ENCODE measurements around the gene LMCD1. TPM values are rescaled to one million over a fixed set of nuclear protein-coding genes. Genes with fewer than 3 reads are reported as not detected.

LMCD1 gene
- total RNA-seq, 1 experiment from 2014 or later, result 23.9 TPM

DNA sequence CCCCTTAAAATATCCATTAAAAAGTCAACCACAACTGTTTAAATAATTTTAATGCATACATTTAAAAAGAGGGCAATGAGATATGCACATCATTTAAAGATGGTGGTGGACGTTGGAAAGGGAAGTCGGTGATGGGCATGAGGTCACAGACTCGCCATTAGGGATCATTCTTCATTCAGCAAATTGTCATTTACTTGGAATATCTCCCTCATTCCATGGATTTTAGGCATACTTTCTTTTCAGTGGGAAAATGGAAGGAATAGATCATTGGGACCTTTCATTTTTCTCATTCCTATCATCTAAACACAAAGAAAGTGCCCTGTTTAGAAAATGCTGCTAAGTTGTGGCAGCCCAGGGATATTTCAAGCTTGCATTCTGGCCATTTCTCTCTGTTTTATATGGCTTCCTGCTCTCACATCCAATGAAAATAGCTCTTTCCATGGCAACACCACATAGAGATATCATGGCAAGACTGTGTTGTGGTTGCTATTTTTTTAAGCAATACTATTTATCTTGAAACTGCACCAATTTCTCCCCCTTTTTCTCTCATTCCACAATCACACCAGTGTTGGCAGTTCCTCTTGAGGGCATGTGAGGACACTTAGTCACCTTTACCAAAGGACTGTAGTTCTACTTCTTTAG lies 40.7 kb upstream of the LMCD1 start:
- Mint-ChIP-seq H3K4me1 (ENCODE audit: low read depth, unreplicated experiment) (peaks cover 8% of the 10 kb centered on the region), H3K36me3 (ENCODE audit: insufficient read depth, unreplicated experiment) (no peaks in the 10 kb centered on the region), H3K4me3 (ENCODE audit: unreplicated experiment) (no peak overlapping the region), H3K9me3 (ENCODE audit: unreplicated experiment) (no peaks in the 10 kb centered on the region), H3K27me3 (ENCODE audit: insufficient read depth, unreplicated experiment) (no peaks in the 10 kb centered on the region), H3K27ac (ENCODE audit: unreplicated experiment) (no peak overlapping the region)
- BruUV-seq (replicated peaks), result no TSS peak
- H3K4me1 ChIP-seq, result peaks cover 12% of the 10 kb centered on the region; the same call in 1 of the 2 replicates
- intact Hi-C loops (cut with micrococcal nuclease; ENCODE audit: unreplicated experiment), result no loop called here
- H3K36me3 ChIP-seq (ENCODE audit: control insufficient read depth, insufficient read depth, low read length), result no peaks in the 10 kb centered on the region
- H3K27me3 ChIP-seq (replicated peaks; ENCODE audit: control insufficient read depth, insufficient read depth, low read length), result no peaks in the 10 kb centered on the region
- TF ChIP-seq, protein P1, sequence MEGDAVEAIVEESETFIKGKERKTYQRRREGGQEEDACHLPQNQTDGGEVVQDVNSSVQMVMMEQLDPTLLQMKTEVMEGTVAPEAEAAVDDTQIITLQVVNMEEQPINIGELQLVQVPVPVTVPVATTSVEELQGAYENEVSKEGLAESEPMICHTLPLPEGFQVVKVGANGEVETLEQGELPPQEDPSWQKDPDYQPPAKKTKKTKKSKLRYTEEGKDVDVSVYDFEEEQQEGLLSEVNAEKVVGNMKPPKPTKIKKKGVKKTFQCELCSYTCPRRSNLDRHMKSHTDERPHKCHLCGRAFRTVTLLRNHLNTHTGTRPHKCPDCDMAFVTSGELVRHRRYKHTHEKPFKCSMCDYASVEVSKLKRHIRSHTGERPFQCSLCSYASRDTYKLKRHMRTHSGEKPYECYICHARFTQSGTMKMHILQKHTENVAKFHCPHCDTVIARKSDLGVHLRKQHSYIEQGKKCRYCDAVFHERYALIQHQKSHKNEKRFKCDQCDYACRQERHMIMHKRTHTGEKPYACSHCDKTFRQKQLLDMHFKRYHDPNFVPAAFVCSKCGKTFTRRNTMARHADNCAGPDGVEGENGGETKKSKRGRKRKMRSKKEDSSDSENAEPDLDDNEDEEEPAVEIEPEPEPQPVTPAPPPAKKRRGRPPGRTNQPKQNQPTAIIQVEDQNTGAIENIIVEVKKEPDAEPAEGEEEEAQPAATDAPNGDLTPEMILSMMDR (IDR thresholded peaks at IDR 0.05; ENCODE audit: insufficient read depth in 1 of 2, low read depth in 1 of 2, low read length in 1 of 2, severe bottlenecking in 1 of 2, unreplicated experiment in 1 of 2), result no peak
- POLR2A ChIA-PET, result no interaction called here
- H3K9me3 ChIP-seq, result no peaks in the 10 kb centered on the region
- no peak overlapping the region for H3K4me3 ChIP-seq (ENCODE audit: low read depth, low read length)
- DNase-seq, result no peak
- CTCF ChIA-PET, result no interaction called here

DNA sequence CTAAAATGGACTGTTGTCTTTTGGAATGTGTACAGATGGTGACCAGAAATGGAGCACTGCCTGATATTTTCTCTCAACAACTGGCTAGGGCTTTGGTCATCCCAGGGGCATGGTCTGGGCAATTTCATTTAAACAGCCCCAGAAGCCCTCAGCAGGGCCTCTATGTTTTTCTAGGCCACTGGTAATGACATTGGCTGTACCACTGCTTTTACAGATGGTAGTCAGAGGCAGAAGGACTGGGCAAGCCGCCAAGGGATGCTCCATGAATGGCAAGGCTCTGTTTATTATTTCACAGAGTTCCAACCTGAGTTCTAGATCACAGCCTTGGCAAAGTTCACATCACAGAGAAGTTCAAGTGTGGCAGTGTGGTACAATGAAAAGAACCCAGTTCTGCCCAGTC lies 37.0 kb upstream of the LMCD1 start:
- Histone ChIP-seq H3K4me1 (no peaks in the 10 kb centered on the region), H3K36me3 (ENCODE audit: control insufficient read depth, insufficient read depth, low read length) (no peaks in the 10 kb centered on the region), H3K4me3 (ENCODE audit: low read depth, low read length) (no peak overlapping the region), H3K9me3 (no peaks in the 10 kb centered on the region), H3K27me3 (replicated peaks; ENCODE audit: control insufficient read depth, insufficient read depth, low read length) (no peaks in the 10 kb centered on the region)
- POLR2A ChIA-PET, result no interaction called here
- intact Hi-C loops (cut with micrococcal nuclease; ENCODE audit: unreplicated experiment), result no loop called here
- Mint-ChIP-seq H3K36me3 (ENCODE audit: insufficient read depth, unreplicated experiment) (no peaks in the 10 kb centered on the region), H3K4me3 (ENCODE audit: unreplicated experiment) (no peak overlapping the region), H3K9me3 (ENCODE audit: unreplicated experiment) (no peaks in the 10 kb centered on the region), H3K27me3 (ENCODE audit: insufficient read depth, unreplicated experiment) (no peaks in the 10 kb centered on the region), H3K27ac (ENCODE audit: unreplicated experiment) (no peak overlapping the region), H3K4me1 (ENCODE audit: low read depth, unreplicated experiment) (no peaks in the 10 kb centered on the region)
- TF ChIP-seq, protein P1 (IDR thresholded peaks at IDR 0.05; ENCODE audit: insufficient read depth in 1 of 2, low read depth in 1 of 2, low read length in 1 of 2, severe bottlenecking in 1 of 2, unreplicated experiment in 1 of 2), result no peak
- no TSS peak for BruUV-seq (replicated peaks)
- CTCF ChIA-PET, result no interaction called here
- DNase-seq, result no peak

GRCh38 chr3:8466526-8466925 lies 35.1 kb upstream of the LMCD1 start:
- H3K36me3 Mint-ChIP-seq (ENCODE audit: insufficient read depth, unreplicated experiment), result no peaks in the 10 kb centered on the region
- BruUV-seq (replicated peaks), result no TSS peak
- Histone ChIP-seq H3K4me3 (ENCODE audit: low read depth, low read length) (no peak overlapping the region), H3K9me3 (no peaks in the 10 kb centered on the region), H3K36me3 (ENCODE audit: control insufficient read depth, insufficient read depth, low read length) (no peaks in the 10 kb centered on the region), H3K27me3 (replicated peaks; ENCODE audit: control insufficient read depth, insufficient read depth, low read length) (no peaks in the 10 kb centered on the region), H3K4me1 (no peaks in the 10 kb centered on the region)
- TF ChIP-seq, protein P1 (IDR thresholded peaks at IDR 0.05; ENCODE audit: insufficient read depth in 1 of 2, low read depth in 1 of 2, low read length in 1 of 2, severe bottlenecking in 1 of 2, unreplicated experiment in 1 of 2), result no peak
- no peaks in the 10 kb centered on the region for H3K27me3 Mint-ChIP-seq (ENCODE audit: insufficient read depth, unreplicated experiment)
- H3K4me3 Mint-ChIP-seq (ENCODE audit: unreplicated experiment), result no peak overlapping the region
- POLR2A ChIA-PET, result no interaction called here
- H3K9me3 Mint-ChIP-seq (ENCODE audit: unreplicated experiment), result no peaks in the 10 kb centered on the region
- intact Hi-C loops (cut with micrococcal nuclease; ENCODE audit: unreplicated experiment), result no loop called here
- CTCF ChIA-PET, result interaction anchor here (0.9 kb wide), 1 partner anchor 35 kb away, joined by 3 read pairs; the partner anchor contains the start of gene LMCD1
- DNase-seq, result no peak
- no peak overlapping the region for H3K27ac Mint-ChIP-seq (ENCODE audit: unreplicated experiment)
- H3K4me1 Mint-ChIP-seq (ENCODE audit: low read depth, unreplicated experiment), result no peaks in the 10 kb centered on the region
